GM18498 (cell line): Measurements from ENCODE around the gene MRRF.
A peak's percentile ranks its signal among the peaks of the same experiment; 100 is the strongest.

Experiments
- ATAC-seq: cut with Tn5 transposase; IDR thresholded peaks from one replicate; pipeline ENCODE4 v1.9.1; 2021; ENCODE audit warnings: mild to moderate bottlenecking, moderate library complexity; ENCODE audit not compliant: unreplicated experiment

MRRF gene, protein sequence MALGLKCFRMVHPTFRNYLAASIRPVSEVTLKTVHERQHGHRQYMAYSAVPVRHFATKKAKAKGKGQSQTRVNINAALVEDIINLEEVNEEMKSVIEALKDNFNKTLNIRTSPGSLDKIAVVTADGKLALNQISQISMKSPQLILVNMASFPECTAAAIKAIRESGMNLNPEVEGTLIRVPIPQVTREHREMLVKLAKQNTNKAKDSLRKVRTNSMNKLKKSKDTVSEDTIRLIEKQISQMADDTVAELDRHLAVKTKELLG

DNA sequence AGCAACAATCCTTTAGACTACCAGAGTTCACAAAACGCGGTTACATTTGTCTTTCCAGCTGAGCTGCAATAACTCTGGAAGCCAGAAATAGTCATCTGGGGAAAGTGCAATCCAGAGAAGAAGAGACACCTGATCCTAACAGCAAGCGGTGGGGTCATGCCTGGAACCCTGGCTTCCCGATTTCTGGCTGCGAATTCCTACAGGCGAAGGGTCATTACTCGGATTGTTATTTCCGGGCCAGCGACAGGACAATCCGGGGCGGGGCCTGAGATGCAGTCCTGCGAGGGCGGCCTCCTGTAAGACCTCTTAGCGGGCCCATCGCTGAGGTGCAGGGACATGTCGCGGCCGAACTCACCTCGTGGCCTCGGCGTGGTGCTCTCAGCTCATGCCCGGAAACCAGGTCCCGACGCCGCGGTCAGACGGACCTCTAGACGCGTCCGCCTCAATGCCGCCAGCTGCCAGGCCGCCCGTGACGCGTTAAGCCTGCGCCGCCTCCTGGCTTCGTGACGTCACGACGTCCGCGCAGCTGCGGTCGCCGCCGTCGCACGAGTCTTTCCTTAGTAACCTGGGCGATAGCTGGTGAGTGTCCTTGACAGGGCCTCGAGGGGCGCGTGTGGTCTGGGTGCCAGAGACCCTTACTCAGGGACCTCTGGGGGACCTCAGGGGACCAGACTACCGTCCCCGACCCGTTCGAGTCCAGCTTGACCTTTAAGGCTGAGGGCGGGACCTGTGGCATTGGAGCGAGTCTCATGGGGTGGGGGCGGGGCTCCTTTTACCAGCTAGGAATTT lies at the start of gene MRRF, which contains the start of gene RBM18:
TSS of gene MRRF (plus strand) at position 523 of the 789 bp plus-strand sequence. CDS start 6,010 bp downstream, outside the sequence.
TSS of gene RBM18 (minus strand) at position 481 of the 789 bp plus-strand sequence. CDS start 3,348 bp downstream, outside the sequence.
- peak; percentile 84 for ATAC-seq

GRCh38 chr9:122215663-122216062 lies 49.0 kb upstream of the MRRF start:
- ATAC-seq, result no peak

- no peak for ATAC-seq
These were observed 48.4 kb upstream of the MRRF start for GRCh38 chr9:122216138-122216797.

GRCh38 chr9:122216798-122217418 lies 47.8 kb upstream of the MRRF start:
- ATAC-seq, result no peak

DNA sequence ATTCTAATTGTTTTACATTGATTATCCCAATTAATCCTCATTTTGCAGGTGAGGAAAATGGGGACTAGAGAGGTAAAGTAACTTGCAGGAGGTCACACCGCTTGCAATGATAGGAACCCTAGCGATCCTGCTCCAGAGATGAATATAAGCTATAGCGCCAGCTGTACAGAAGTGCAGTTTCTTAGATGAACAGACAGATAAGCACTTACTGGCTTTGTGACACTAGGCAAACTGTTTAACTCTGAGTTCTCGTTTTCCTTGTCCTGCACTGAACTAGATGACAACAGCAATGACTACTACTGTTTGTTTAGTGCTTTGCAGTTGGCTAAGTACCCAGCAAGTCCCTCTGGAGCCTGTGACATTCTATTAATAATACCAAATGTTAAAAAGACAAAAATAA lies 47.0 kb upstream of the MRRF start:
- ATAC-seq, result no peak

GRCh38 chr9:122218071-122218934 lies 46.4 kb upstream of the MRRF start:
- no peak for ATAC-seq

GRCh38 chr9:122218935-122219855 lies 45.5 kb upstream of the MRRF start:
- no peak for ATAC-seq

DNA sequence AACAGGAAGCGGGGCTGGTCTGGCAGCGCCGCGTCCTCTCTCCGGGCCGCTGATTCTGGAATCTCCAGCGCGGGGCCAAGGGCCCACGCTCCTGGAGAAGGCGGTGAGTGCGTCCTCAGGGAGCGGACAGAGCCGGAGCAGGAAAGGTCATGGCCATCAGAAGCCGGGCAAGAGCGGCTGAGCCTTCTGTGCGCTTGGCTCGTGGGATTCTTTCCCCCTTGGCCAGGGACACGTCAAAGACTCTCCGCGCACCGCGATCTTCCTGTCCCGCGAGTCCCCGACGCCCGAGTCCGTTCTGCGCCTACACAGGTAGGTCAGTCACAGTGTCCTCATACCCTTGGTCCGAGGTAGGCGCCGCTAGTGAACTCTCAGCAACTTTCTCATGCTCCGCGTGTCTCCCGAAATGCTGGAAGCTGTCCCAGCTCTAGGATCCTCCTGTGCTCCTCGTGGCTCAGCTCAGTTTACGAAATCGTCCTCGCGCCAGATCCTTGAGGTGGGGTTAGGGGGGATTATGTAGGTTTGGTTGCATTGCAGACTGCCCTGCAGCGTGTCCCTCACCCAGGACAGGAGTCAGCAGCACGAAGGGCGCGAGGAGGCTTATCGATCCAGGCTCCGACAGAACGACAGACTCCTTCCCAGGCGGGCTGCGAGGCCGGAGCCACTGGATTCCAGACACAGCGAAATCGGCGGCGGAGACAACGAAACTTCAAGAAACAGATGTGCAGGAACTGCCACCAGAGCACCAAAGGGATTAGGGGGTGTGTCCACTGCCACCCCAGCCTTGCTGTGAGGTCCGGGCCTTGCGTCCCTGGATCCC lies 44.6 kb upstream of the MRRF start:
- ATAC-seq, result no peak

DNA sequence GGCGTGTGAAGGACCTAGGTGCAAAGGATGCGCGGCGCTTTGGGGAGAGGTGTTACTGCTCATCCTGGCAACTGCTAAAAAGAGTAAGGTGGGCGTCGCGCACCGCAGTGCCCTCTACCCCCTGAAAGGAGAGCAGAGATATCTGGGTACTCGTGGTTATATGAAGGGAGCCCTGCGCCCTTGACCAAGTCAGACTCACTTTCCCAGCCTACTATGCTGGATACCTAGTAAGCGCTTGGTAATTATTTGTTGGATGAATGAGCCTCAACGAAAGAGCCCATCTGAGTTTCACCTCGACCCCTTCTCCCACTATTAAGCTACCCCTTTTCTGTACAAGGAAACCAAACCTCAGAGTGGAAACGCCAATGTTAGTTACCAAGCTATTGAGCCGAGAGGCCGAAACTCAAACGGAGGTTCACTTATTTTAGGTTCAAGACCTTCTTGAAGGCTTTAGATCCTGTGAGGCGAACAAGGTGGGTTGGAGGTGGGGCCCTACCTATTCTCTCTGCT lies 44.0 kb upstream of the MRRF start:
- no peak for ATAC-seq

- ATAC-seq, result no peak
These were observed 43.4 kb upstream of the MRRF start for GRCh38 chr9:122221183-122221811.

GRCh38 chr9:122222791-122223190 lies 41.9 kb upstream of the MRRF start:
- no peak for ATAC-seq

DNA sequence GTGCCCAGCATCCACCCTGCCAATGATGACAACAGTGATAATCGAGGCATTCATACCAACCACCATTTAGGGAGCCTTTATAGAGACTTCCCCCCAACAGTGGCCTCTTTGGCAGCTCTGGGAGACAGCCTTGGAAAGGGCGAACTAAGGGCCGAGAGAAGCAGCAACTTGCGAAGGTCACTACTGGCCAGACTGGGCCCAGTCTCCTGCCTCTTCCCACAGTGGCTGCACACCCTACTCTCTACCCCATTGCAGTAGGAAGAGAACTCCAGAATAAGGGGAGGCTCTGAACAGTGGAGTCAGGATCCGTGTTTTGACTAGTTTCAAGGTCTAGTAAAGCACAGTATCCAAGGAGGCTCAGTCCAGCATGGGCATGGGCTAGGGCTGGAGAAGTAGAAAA lies 41.2 kb upstream of the MRRF start:
- ATAC-seq, result no peak

DNA sequence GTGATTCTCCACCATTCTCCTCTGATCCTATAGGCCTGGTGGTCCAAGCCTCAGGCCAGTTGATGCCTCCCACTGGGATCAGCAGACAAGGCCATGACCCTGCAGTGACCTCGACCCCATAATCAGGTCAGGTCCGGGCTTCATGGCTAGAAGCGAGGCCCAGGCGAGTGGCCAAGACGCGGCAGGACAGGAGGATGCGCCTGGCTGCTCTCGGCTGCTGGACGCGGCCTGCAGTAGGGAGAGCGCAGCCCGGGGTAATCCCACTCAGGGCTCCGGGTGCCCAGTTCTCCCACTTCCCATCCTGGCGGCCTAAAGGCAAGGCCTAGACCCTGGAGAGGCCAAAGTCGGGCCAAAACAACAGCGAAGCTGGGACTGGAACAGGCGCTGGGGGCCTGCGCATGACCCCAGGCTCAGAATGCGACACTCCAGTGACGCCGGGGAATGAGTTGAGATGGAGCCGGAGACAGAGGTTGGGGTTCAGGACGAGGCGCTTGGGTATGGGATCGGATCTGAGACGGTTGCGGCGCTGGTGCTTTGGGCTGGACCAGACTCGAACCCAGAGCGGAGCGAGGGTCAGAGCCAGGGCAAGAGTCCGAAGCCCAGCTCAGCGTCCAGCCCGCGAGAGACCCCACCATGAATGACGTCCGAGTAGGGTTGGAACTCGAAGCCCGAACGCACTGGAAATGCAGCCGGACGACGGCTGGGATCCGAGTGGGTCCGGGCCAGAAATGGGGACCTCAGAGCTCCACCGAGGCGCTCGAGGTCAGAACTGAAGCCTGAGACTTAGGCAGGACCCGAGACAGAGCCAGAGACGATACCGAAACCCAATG lies 39.2 kb upstream of the MRRF start:
- no peak for ATAC-seq

DNA sequence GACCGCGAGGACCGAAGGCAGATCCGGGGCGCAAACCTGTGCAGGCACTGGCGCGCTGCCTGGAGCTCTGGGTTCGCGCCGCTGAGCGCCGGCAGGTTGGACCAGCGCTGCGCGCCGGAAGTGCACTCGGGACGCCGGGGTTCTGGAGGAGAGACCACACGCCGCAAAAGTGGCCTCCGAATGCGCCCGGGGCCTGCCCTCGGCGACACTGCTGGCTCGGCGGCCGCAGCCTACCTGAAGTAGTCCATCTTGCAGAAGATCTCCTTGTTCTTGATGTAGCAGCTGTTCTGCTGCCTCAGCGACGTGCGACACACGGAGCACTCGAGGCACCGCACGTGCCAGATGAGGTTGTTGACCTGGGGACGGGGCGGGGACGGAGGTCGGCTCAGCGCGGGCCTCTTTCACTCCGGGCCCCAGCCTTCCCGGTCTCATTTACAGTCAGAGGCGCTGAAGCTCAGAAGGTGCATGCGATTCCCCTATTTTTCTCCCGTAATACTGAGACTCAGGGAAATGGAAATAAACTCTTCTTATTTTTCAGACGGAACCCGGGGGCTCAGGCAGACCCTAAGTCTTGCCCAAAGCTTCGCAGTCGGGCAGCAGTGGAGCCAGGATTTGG lies 38.4 kb upstream of the MRRF start:
- ATAC-seq, result no peak

DNA sequence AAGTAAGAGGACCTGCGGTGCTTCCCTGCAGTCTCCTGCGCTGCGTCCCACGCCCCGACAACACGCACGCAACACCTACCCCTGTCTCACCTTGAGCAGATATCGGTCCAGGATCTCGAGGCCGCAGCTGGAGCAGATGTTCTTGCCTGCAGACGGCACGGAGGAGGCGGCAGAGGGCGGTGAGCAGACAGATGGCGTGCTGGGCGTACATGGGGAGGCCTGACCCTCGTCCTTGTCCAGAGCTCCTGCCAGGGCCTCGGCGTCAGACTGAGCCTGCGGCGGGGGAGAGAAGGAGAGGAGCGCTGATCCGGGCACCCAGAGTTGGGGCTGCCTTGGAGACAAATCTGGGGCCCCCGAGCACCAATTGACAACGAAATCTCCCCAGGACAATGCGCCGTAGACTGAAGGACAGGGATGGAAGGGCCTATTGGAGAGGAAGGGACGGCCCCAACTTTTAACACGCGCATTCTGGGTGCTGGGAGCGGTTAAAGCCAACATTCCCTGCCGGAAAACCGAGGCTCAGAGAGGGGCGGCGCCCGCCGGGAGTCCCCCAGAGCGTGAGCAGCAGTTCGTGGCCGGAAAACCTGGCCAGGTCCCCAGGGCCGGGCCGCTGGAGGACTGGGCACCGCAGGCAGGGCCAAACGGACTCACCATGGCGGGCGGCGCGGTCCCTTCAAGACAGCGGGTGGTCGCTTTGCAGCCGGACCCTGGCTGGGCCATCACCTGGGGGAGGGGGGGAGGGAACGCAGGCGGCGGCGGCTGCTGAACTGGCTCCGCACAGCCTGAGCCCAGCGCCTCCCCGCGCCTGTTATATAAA lies 37.7 kb upstream of the MRRF start:
- no peak for ATAC-seq

GRCh38 chr9:122227575-122227900 lies 37.1 kb upstream of the MRRF start:
- no peak for ATAC-seq
